Measurements from ENCODE around the gene F2RL1. TPM values are rescaled to one million over a fixed set of nuclear protein-coding genes. Genes with fewer than 3 reads are reported as not detected.

Gene F2RL1
- total RNA-seq, 1 experiment from 2014 or later, result 37.3 TPM

DNA sequence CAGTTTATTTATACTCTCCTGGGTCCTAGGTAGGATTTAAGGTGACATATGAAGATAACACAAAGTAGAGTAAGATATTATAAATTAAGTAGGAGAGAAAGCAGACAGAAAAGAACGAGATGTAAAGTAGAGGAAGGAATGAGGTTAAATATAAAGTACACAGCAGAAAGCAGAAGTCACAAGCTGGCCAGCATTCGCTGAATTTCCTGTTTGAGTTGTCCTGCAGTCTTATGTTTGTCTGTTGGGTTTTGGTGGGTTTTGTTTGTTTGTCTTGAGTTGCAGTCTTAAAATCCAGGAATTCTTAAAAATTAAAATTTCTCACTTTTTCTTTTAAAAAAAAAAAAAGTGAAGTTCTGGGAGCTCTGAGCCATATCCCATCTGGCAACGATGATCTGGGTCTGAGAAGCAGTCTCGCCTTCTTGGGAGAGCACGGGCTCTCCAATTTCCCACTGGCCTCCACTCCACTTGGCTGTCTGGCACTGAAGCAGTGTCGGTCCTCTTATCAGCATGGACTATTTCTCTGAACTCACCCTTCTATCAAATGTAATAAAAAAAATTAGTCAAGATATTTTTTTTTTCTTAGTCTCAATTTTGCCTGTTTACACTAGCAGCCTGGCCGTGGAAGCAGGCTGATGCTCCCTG lies 33.0 kb downstream of the F2RL1 start:
- Mint-ChIP-seq H3K9me3 (peaks cover 47% of the 10 kb centered on the region), H3K36me3 (peaks cover 25% of the 10 kb centered on the region), H3K4me3 (no peak overlapping the region), H3K4me1 (peaks cover 11% of the 10 kb centered on the region), H3K27me3 (ENCODE audit: low read depth) (peaks cover 4% of the 10 kb centered on the region; the same call in 1 of the 2 replicates), H3K27ac (no peak overlapping the region)
- no peak for ATAC-seq
- ChIA-PET POLR2A (no interaction called here), CTCF (no interaction called here)
- DNase-seq (ENCODE audit: low spot score), result no peak
- TF ChIP-seq FOXP1 (CRISPR knock-in tag; IDR thresholded peaks at IDR 0.05; ENCODE audit: borderline replicate concordance) (no peak), ZNF396 (CRISPR knock-in tag; IDR thresholded peaks at IDR 0.05; ENCODE audit: borderline replicate concordance) (no peak), NR2C2 (CRISPR knock-in tag; IDR thresholded peaks at IDR 0.05) (no peak), GRHL2 (CRISPR knock-in tag; IDR thresholded peaks at IDR 0.05; ENCODE audit: insufficient replicate concordance, severe bottlenecking) (no peak), SP1 (CRISPR knock-in tag; conservative IDR thresholded peaks at IDR 0.05) (no peak), ZNF232 (CRISPR knock-in tag; IDR thresholded peaks at IDR 0.05) (no peak), ZNF121 (CRISPR knock-in tag; IDR thresholded peaks at IDR 0.05) (no peak), TEAD4 (CRISPR knock-in tag; IDR thresholded peaks at IDR 0.05) (no peak), OVOL2 (CRISPR knock-in tag; IDR thresholded peaks at IDR 0.05; ENCODE audit: borderline replicate concordance) (no peak), ZNF423 (CRISPR knock-in tag; IDR thresholded peaks at IDR 0.05) (no peak), ZNF317 (CRISPR knock-in tag; IDR thresholded peaks at IDR 0.05; ENCODE audit: borderline replicate concordance, low read depth) (no peak), NFATC4 (CRISPR knock-in tag; IDR thresholded peaks at IDR 0.05) (no peak), HMGA2 (CRISPR knock-in tag; IDR thresholded peaks at IDR 0.05) (no peak), TP53 (CRISPR knock-in tag; IDR thresholded peaks at IDR 0.05) (no peak)
- TF ChIP-seq, protein P1, sequence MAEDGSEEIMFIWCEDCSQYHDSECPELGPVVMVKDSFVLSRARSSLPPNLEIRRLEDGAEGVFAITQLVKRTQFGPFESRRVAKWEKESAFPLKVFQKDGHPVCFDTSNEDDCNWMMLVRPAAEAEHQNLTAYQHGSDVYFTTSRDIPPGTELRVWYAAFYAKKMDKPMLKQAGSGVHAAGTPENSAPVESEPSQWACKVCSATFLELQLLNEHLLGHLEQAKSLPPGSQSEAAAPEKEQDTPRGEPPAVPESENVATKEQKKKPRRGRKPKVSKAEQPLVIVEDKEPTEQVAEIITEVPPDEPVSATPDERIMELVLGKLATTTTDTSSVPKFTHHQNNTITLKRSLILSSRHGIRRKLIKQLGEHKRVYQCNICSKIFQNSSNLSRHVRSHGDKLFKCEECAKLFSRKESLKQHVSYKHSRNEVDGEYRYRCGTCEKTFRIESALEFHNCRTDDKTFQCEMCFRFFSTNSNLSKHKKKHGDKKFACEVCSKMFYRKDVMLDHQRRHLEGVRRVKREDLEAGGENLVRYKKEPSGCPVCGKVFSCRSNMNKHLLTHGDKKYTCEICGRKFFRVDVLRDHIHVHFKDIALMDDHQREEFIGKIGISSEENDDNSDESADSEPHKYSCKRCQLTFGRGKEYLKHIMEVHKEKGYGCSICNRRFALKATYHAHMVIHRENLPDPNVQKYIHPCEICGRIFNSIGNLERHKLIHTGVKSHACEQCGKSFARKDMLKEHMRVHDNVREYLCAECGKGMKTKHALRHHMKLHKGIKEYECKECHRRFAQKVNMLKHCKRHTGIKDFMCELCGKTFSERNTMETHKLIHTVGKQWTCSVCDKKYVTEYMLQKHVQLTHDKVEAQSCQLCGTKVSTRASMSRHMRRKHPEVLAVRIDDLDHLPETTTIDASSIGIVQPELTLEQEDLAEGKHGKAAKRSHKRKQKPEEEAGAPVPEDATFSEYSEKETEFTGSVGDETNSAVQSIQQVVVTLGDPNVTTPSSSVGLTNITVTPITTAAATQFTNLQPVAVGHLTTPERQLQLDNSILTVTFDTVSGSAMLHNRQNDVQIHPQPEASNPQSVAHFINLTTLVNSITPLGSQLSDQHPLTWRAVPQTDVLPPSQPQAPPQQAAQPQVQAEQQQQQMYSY (CRISPR knock-in tag; IDR thresholded peaks at IDR 0.05), result no peak
- TF ChIP-seq, protein P2, sequence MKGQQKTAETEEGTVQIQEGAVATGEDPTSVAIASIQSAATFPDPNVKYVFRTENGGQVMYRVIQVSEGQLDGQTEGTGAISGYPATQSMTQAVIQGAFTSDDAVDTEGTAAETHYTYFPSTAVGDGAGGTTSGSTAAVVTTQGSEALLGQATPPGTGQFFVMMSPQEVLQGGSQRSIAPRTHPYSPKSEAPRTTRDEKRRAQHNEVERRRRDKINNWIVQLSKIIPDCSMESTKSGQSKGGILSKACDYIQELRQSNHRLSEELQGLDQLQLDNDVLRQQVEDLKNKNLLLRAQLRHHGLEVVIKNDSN (CRISPR knock-in tag; IDR thresholded peaks at IDR 0.05), result no peak
- TF ChIP-seq, protein P3, sequence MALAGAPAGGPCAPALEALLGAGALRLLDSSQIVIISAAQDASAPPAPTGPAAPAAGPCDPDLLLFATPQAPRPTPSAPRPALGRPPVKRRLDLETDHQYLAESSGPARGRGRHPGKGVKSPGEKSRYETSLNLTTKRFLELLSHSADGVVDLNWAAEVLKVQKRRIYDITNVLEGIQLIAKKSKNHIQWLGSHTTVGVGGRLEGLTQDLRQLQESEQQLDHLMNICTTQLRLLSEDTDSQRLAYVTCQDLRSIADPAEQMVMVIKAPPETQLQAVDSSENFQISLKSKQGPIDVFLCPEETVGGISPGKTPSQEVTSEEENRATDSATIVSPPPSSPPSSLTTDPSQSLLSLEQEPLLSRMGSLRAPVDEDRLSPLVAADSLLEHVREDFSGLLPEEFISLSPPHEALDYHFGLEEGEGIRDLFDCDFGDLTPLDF (CRISPR knock-in tag; IDR thresholded peaks at IDR 0.05), result no peak
- TF ChIP-seq, protein P4, sequence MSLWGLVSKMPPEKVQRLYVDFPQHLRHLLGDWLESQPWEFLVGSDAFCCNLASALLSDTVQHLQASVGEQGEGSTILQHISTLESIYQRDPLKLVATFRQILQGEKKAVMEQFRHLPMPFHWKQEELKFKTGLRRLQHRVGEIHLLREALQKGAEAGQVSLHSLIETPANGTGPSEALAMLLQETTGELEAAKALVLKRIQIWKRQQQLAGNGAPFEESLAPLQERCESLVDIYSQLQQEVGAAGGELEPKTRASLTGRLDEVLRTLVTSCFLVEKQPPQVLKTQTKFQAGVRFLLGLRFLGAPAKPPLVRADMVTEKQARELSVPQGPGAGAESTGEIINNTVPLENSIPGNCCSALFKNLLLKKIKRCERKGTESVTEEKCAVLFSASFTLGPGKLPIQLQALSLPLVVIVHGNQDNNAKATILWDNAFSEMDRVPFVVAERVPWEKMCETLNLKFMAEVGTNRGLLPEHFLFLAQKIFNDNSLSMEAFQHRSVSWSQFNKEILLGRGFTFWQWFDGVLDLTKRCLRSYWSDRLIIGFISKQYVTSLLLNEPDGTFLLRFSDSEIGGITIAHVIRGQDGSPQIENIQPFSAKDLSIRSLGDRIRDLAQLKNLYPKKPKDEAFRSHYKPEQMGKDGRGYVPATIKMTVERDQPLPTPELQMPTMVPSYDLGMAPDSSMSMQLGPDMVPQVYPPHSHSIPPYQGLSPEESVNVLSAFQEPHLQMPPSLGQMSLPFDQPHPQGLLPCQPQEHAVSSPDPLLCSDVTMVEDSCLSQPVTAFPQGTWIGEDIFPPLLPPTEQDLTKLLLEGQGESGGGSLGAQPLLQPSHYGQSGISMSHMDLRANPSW (CRISPR knock-in tag; conservative IDR thresholded peaks at IDR 0.05; ENCODE audit: low read depth), result no peak
- TF ChIP-seq, protein P5, sequence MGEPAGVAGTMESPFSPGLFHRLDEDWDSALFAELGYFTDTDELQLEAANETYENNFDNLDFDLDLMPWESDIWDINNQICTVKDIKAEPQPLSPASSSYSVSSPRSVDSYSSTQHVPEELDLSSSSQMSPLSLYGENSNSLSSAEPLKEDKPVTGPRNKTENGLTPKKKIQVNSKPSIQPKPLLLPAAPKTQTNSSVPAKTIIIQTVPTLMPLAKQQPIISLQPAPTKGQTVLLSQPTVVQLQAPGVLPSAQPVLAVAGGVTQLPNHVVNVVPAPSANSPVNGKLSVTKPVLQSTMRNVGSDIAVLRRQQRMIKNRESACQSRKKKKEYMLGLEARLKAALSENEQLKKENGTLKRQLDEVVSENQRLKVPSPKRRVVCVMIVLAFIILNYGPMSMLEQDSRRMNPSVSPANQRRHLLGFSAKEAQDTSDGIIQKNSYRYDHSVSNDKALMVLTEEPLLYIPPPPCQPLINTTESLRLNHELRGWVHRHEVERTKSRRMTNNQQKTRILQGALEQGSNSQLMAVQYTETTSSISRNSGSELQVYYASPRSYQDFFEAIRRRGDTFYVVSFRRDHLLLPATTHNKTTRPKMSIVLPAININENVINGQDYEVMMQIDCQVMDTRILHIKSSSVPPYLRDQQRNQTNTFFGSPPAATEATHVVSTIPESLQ (CRISPR knock-in tag; IDR thresholded peaks at IDR 0.05), result no peak
- TF ChIP-seq, protein P6, sequence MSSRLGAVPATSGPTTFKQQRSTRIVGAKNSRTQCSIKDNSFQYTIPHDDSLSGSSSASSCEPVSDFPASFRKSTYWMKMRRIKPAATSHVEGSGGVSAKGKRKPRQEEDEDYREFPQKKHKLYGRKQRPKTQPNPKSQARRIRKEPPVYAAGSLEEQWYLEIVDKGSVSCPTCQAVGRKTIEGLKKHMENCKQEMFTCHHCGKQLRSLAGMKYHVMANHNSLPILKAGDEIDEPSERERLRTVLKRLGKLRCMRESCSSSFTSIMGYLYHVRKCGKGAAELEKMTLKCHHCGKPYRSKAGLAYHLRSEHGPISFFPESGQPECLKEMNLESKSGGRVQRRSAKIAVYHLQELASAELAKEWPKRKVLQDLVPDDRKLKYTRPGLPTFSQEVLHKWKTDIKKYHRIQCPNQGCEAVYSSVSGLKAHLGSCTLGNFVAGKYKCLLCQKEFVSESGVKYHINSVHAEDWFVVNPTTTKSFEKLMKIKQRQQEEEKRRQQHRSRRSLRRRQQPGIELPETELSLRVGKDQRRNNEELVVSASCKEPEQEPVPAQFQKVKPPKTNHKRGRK (CRISPR knock-in tag; IDR thresholded peaks at IDR 0.05; ENCODE audit: borderline replicate concordance), result no peak
